GM21529 (cell line): ENCODE measurements around the gene AP2A1.
A peak's percentile ranks its signal among the peaks of the same experiment; 100 is the strongest.
"Not testable (repeated sequence)": the region's sequence is repeated elsewhere in the genome, so short reads cannot be mapped to it uniquely, and the experiment has no call there.

Experiments used
- ATAC-seq: cut with Tn5 transposase; IDR thresholded peaks from one replicate; pipeline ENCODE4 v1.9.1; 2021; ENCODE audit not compliant: unreplicated experiment

The AP2A1 gene

GRCh38 chr19:49812452-49812996 lies 45.7 kb downstream of the AP2A1 start:
- no peak for ATAC-seq

GRCh38 chr19:49812997-49813861 lies 46.4 kb downstream of the AP2A1 start, which contains the start of gene FUZ:
Gene FUZ (minus strand): TSS chr19:49813292. CDS start chr19:49813106, 186 bp downstream.
- ATAC-seq, result peak; percentile 51

- no peak for ATAC-seq
These were observed 47.2 kb downstream of the AP2A1 start for GRCh38 chr19:49814010-49814409.

GRCh38 chr19:49816590-49816989 lies 49.8 kb downstream of the AP2A1 start:
- ATAC-seq, result no peak

GRCh38 chr19:49817964-49818648 lies 51.3 kb downstream of the AP2A1 start, which contains the start of gene MED25:
Gene MED25 (plus strand): TSS chr19:49818289. CDS start chr19:49818342, 53 bp downstream.
- peak; percentile 63 for ATAC-seq

GRCh38 chr19:49818649-49819370 lies 52.0 kb downstream of the AP2A1 start:
- no peak for ATAC-seq

GRCh38 chr19:49819452-49820115 lies 52.8 kb downstream of the AP2A1 start:
- ATAC-seq, result not testable (repeated sequence)

GRCh38 chr19:49820125-49820524 lies 53.3 kb downstream of the AP2A1 start:
- ATAC-seq, result no peak

- no peak for ATAC-seq
These were observed 56.7 kb downstream of the AP2A1 start for GRCh38 chr19:49823472-49823871.

GRCh38 chr19:49824662-49825061 lies 57.9 kb downstream of the AP2A1 start:
- ATAC-seq, result no peak

GRCh38 chr19:49827034-49827433 lies 60.2 kb downstream of the AP2A1 start:
- ATAC-seq, result no peak

- ATAC-seq, result no peak
These were observed 62.4 kb downstream of the AP2A1 start for GRCh38 chr19:49829200-49829599.

- ATAC-seq, result no peak
These were observed 62.9 kb downstream of the AP2A1 start for GRCh38 chr19:49829721-49830120.

- no peak for ATAC-seq
These were observed 64.0 kb downstream of the AP2A1 start for GRCh38 chr19:49830766-49831165.

GRCh38 chr19:49831592-49831991 lies 64.8 kb downstream of the AP2A1 start:
- no peak for ATAC-seq

- ATAC-seq, result no peak
These were observed 65.8 kb downstream of the AP2A1 start for GRCh38 chr19:49832556-49832955.

GRCh38 chr19:49833599-49833998 lies 66.8 kb downstream of the AP2A1 start:
- no peak for ATAC-seq

- ATAC-seq, result no peak
These were observed 68.8 kb downstream of the AP2A1 start for GRCh38 chr19:49835562-49835961.

GRCh38 chr19:49836176-49837008 lies 69.6 kb downstream of the AP2A1 start:
- ATAC-seq, result no peak

GRCh38 chr19:49837009-49837310 lies 70.2 kb downstream of the AP2A1 start:
- no peak for ATAC-seq
